Measurements from ENCODE around the gene KLC4. TPM values are rescaled to one million over a fixed set of nuclear protein-coding genes. Genes with fewer than 3 reads are reported as not detected.
"Not testable (repeated sequence)": the region's sequence is repeated elsewhere in the genome, so short reads cannot be mapped to it uniquely, and the experiment has no call there.

KLC4 gene
- total and polyA plus RNA-seq, 2 experiments from 2014 or later = 10.4 to 15.0 TPM

GRCh38 chr6:43037197-43037596 is 22.2 kb upstream of the KLC4 start:
- no peak overlapping the region for H3K27ac ChIP-seq
- in situ Hi-C loops (cut with MboI) = no loop called here

DNA sequence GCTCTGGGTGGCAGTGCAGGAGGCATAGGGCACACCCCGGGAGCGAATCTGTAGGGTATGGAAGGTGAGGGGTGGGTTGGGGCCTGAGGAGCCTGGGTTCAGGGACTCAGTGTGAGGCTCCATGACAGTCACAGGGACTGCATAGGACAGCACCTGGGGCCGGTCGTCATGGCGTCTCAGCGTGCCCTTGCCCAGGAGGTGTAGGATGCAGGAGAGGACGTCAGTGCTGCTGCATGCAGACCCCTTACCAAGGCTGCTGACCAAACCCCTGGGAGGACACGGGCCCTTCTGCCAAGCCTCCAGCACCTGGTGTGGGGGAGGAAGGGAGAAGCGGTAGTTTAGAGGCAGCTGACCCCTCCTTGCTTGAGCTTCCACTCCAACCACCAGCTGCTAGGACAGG is 21.7 kb upstream of the KLC4 start:
- 85 to 94% methylated on average over 8 to 9 of the region's 9 CpGs for WGBS, 2 experiments (ENCODE audit: low coverage in 1 of 2, low lambda C conversion rate in 2 of 2, missing lambda C conversion rate in 2 of 2)
- H3K4me2 ChIP-seq (ENCODE audit: unreplicated experiment) = no peak overlapping the region
- H3K4me1 ChIP-seq (ENCODE audit: insufficient read depth) = no peaks in the 10 kb centered on the region
- peaks cover 4% of the 10 kb centered on the region; the same call in 1 of the 2 replicates for H3K36me3 ChIP-seq (ENCODE audit: low read depth)
- H3K4me3 ChIP-seq = no peak overlapping the region
- peaks cover 16% of the 10 kb centered on the region; the same call in 1 of the 2 replicates for H3F3A ChIP-seq (ENCODE audit: insufficient read depth)
- H3K9ac ChIP-seq = no peak overlapping the region
- H2AFZ ChIP-seq = no peak overlapping the region
- H3K27ac ChIP-seq = no peak overlapping the region
- no peaks in the 10 kb centered on the region for H3K9me2 ChIP-seq (ENCODE audit: insufficient read depth)
- H4K20me1 ChIP-seq (ENCODE audit: insufficient read depth) = no peaks in the 10 kb centered on the region
- no peaks in the 10 kb centered on the region for H3K79me2 ChIP-seq (ENCODE audit: insufficient read depth)
- no peak for DNase-seq
- TF ChIP-seq EZH2phosphoT487 (IDR thresholded peaks at IDR 0.05; ENCODE audit: insufficient read depth, low read depth) = no peak
- H3K27me3 ChIP-seq (replicated peaks; ENCODE audit: insufficient read depth) = no peaks in the 10 kb centered on the region
- H3K9me3 ChIP-seq (ENCODE audit: low read depth) = no peaks in the 10 kb centered on the region
- in situ Hi-C loops (cut with MboI) = no loop called here

More at GRCh38 chr6:43037197-43037596, 22.2 kb upstream of the KLC4 start:
- H3K9me3 ChIP-seq (ENCODE audit: low read depth) = no peaks in the 10 kb centered on the region
- H3K79me2 ChIP-seq (ENCODE audit: insufficient read depth) = no peaks in the 10 kb centered on the region
- H3K9me2 ChIP-seq (ENCODE audit: insufficient read depth) = no peaks in the 10 kb centered on the region
- TF ChIP-seq EZH2phosphoT487 (IDR thresholded peaks at IDR 0.05; ENCODE audit: insufficient read depth, low read depth) (no peak), EZH2 (IDR thresholded peaks at IDR 0.05; ENCODE audit: insufficient read depth, poor library complexity, severe bottlenecking) (no peak)
- WGBS, 2 experiments (ENCODE audit: low coverage in 1 of 2, low lambda C conversion rate in 2 of 2, missing lambda C conversion rate in 2 of 2) = 56 to 62% methylated on average over 5 of the region's 5 CpGs
- no peak overlapping the region for H3K4me2 ChIP-seq (ENCODE audit: unreplicated experiment)
- H3K4me1 ChIP-seq (ENCODE audit: insufficient read depth) = no peaks in the 10 kb centered on the region
- H3K27me3 ChIP-seq (replicated peaks; ENCODE audit: insufficient read depth) = no peaks in the 10 kb centered on the region
- H2AFZ ChIP-seq = no peak overlapping the region
- H3K9ac ChIP-seq = no peak overlapping the region
- peaks cover 21% of the 10 kb centered on the region; the same call in 1 of the 2 replicates for H3F3A ChIP-seq (ENCODE audit: insufficient read depth)
- no peaks in the 10 kb centered on the region; the same call in 1 of the 2 replicates for H3K36me3 ChIP-seq (ENCODE audit: low read depth)
- no peaks in the 10 kb centered on the region for H4K20me1 ChIP-seq (ENCODE audit: insufficient read depth)
- DNase-seq = no peak
- no peak overlapping the region for H3K4me3 ChIP-seq

GRCh38 chr6:43038727-43039126 is 20.7 kb upstream of the KLC4 start:
- peaks cover 7% of the 10 kb centered on the region; the same call in 1 of the 2 replicates for H3F3A ChIP-seq (ENCODE audit: insufficient read depth)
- no peak for DNase-seq
- WGBS, 2 experiments (ENCODE audit: low coverage in 1 of 2, low lambda C conversion rate in 2 of 2, missing lambda C conversion rate in 2 of 2) = 80 to 82% methylated on average over 9 of the region's 9 CpGs

GRCh38 chr6:43040542-43041257 is 18.7 kb upstream of the KLC4 start:
- Histone ChIP-seq H3K27me3 (replicated peaks; ENCODE audit: insufficient read depth) (no peaks in the 10 kb centered on the region), H4K20me1 (ENCODE audit: insufficient read depth) (no peaks in the 10 kb centered on the region), H3K9ac (no peak overlapping the region), H3K79me2 (ENCODE audit: insufficient read depth) (no peaks in the 10 kb centered on the region), H3K4me3 (no peak overlapping the region), H3K4me2 (ENCODE audit: unreplicated experiment) (no peak overlapping the region), H3K36me3 (ENCODE audit: low read depth) (peaks cover 9% of the 10 kb centered on the region; the same call in 1 of the 2 replicates), H3K27ac (no peak overlapping the region), H3K4me1 (ENCODE audit: insufficient read depth) (no peaks in the 10 kb centered on the region), H3K9me2 (ENCODE audit: insufficient read depth) (no peaks in the 10 kb centered on the region), H3K9me3 (ENCODE audit: low read depth) (no peaks in the 10 kb centered on the region), H2AFZ (no peak overlapping the region), H3F3A (ENCODE audit: insufficient read depth) (peaks cover under 1% of the 10 kb centered on the region; the same call in 1 of the 2 replicates)
- in situ Hi-C loops (cut with MboI) = no loop called here
- DNase-seq = no peak
- TF ChIP-seq EZH2 (IDR thresholded peaks at IDR 0.05; ENCODE audit: insufficient read depth, poor library complexity, severe bottlenecking) = no peak
- no peak for TF ChIP-seq EZH2phosphoT487 (IDR thresholded peaks at IDR 0.05; ENCODE audit: insufficient read depth, low read depth)
- 91 to 93% methylated on average over 18 of the region's 18 CpGs for WGBS, 2 experiments (ENCODE audit: low coverage in 1 of 2, low lambda C conversion rate in 2 of 2, missing lambda C conversion rate in 2 of 2)

More at GRCh38 chr6:43038727-43039126, 20.7 kb upstream of the KLC4 start:
- no peaks in the 10 kb centered on the region for H3K9me2 ChIP-seq (ENCODE audit: insufficient read depth)
- H3K27ac ChIP-seq = no peak overlapping the region
- no peaks in the 10 kb centered on the region for H4K20me1 ChIP-seq (ENCODE audit: insufficient read depth)
- H3K4me2 ChIP-seq (ENCODE audit: unreplicated experiment) = no peak overlapping the region
- H3K4me1 ChIP-seq (ENCODE audit: insufficient read depth) = no peaks in the 10 kb centered on the region
- peaks cover 9% of the 10 kb centered on the region; the same call in 1 of the 2 replicates for H3K36me3 ChIP-seq (ENCODE audit: low read depth)
- no peaks in the 10 kb centered on the region for H3K79me2 ChIP-seq (ENCODE audit: insufficient read depth)
- in situ Hi-C loops (cut with MboI) = no loop called here
- no peak overlapping the region for H3K9ac ChIP-seq
- H2AFZ ChIP-seq = no peak overlapping the region
- H3K27me3 ChIP-seq (replicated peaks; ENCODE audit: insufficient read depth) = no peaks in the 10 kb centered on the region
- no peak overlapping the region for H3K4me3 ChIP-seq
- TF ChIP-seq EZH2phosphoT487 (IDR thresholded peaks at IDR 0.05; ENCODE audit: insufficient read depth, low read depth) (no peak), EZH2 (IDR thresholded peaks at IDR 0.05; ENCODE audit: insufficient read depth, poor library complexity, severe bottlenecking) (no peak)
- H3K9me3 ChIP-seq (ENCODE audit: low read depth) = no peaks in the 10 kb centered on the region

- H3K4me1 ChIP-seq (ENCODE audit: insufficient read depth); H4K20me1 ChIP-seq (ENCODE audit: insufficient read depth); H2AFZ ChIP-seq; H3K4me2 ChIP-seq (ENCODE audit: unreplicated experiment); H3K9me3 ChIP-seq (ENCODE audit: low read depth); H3F3A ChIP-seq (ENCODE audit: insufficient read depth); in situ Hi-C loops (cut with MboI); H3K27me3 ChIP-seq (replicated peaks; ENCODE audit: insufficient read depth); H3K36me3 ChIP-seq (ENCODE audit: low read depth); H3K9ac ChIP-seq; H3K9me2 ChIP-seq (ENCODE audit: insufficient read depth); DNase-seq; H3K27ac ChIP-seq; H3K79me2 ChIP-seq (ENCODE audit: insufficient read depth); H3K4me3 ChIP-seq: not testable (repeated sequence)
- 82 to 88% methylated on average over 8 of the region's 8 CpGs for WGBS, 2 experiments (ENCODE audit: low coverage in 1 of 2, low lambda C conversion rate in 2 of 2, missing lambda C conversion rate in 2 of 2)
These were observed 18.0 kb upstream of the KLC4 start for GRCh38 chr6:43041475-43041874.
